Activated CD4-positive, alpha-beta T cell treated with anti-CD3 and anti-CD28 coated beads, Interleukin-2, amount 10 ng/mL, durations not matched to agents 7 days and 5 days (primary cell): Measurements from ENCODE around the gene LAIR2. TPM values are rescaled to one million over a fixed set of nuclear protein-coding genes. Genes with fewer than 3 reads are reported as not detected.
"Not testable (repeated sequence)": the region's sequence is repeated elsewhere in the genome, so short reads cannot be mapped to it uniquely, and the experiment has no call there.

Source experiments
- CTCF ChIA-PET: fragments of 350-600 bp; sonication (Branson Sonifier 250); formaldehyde crosslinking; loops from one replicate; lab custom pipeline; 2021; ENCODE audit warnings: antibody characterized with exemption; lab: Charles Lee
- POLR2A ChIA-PET: fragments of 350-600 bp; sonication (Branson Sonifier 250); formaldehyde crosslinking; loops from one replicate; lab custom pipeline; 2021; ENCODE audit warnings: antibody characterized with exemption; lab: Charles Lee
- DNase-seq: peaks from one replicate; pipeline ENCODE4 v3.0.0-alpha.2; 2020
- H3K27ac Mint-ChIP-seq: one replicate; pipeline ENCODE4 v1.8.0; 2021; ENCODE audit warnings: mild to moderate bottlenecking, moderate library complexity, mixed read lengths
- H3K27me3 Mint-ChIP-seq: one replicate; pipeline ENCODE4 v1.8.0; 2021; ENCODE audit warnings: mixed read lengths
- H3K36me3 Mint-ChIP-seq: one replicate; pipeline ENCODE4 v1.8.0; 2021; ENCODE audit warnings: low read depth, mixed read lengths
- H3K4me1 Mint-ChIP-seq: one replicate; pipeline ENCODE4 v1.8.0; 2021; ENCODE audit warnings: mixed read lengths
- H3K4me3 Mint-ChIP-seq: one replicate; pipeline ENCODE4 v1.8.0; 2021; ENCODE audit warnings: mild to moderate bottlenecking, moderate library complexity, mixed read lengths
- H3K9me3 Mint-ChIP-seq: one replicate; pipeline ENCODE4 v1.8.0; 2021; ENCODE audit warnings: mixed read lengths
- total RNA-seq, 2 experiments: library from RNA; stranded (reverse); gene quantifications; one replicate each; pipeline ENCODE4 v1.2.3, GENCODE V29; 2021

Gene LAIR2
- total RNA-seq, 2 experiments from 2014 or later = 3.1 to 3.7 TPM

- H3K36me3 Mint-ChIP-seq, POLR2A ChIA-PET, H3K4me3 Mint-ChIP-seq, CTCF ChIA-PET, H3K27me3 Mint-ChIP-seq, DNase-seq, H3K27ac Mint-ChIP-seq, H3K9me3 Mint-ChIP-seq: not testable (repeated sequence)
- peaks cover 27% of the 10 kb centered on the region for H3K4me1 Mint-ChIP-seq
These were observed 6.7 kb downstream of the LAIR2 start for GRCh38 chr19:54509200-54509940.

GRCh38 chr19:54515156-54515555, 12.5 kb downstream of the LAIR2 start:
- CTCF ChIA-PET = interaction anchor here (1.0 kb wide), 1 partner anchor 33 kb away, joined by 3 read pairs; no protein-coding TSS in a partner anchor

GRCh38 chr19:54517483-54517882, 14.9 kb downstream of the LAIR2 start:
- DNase-seq = peak; percentile 83
- Mint-ChIP-seq H3K9me3 (peaks cover 5% of the 10 kb centered on the region), H3K4me1 (peaks cover 45% of the 10 kb centered on the region), H3K27me3 (peaks cover 15% of the 10 kb centered on the region), H3K4me3 (no peak overlapping the region), H3K36me3 (no peaks in the 10 kb centered on the region), H3K27ac (no peak overlapping the region)
- POLR2A ChIA-PET = no interaction called here
- CTCF ChIA-PET = interaction anchor here (0.6 kb wide), 1 partner anchor 445 kb away, joined by 3 read pairs; no protein-coding TSS in a partner anchor

More at GRCh38 chr19:54515156-54515555, 12.5 kb downstream of the LAIR2 start:
- Mint-ChIP-seq H3K4me3 (no peak overlapping the region), H3K4me1 (peaks cover 25% of the 10 kb centered on the region), H3K9me3 (peaks cover 5% of the 10 kb centered on the region), H3K27ac (no peak overlapping the region), H3K36me3 (no peaks in the 10 kb centered on the region), H3K27me3 (peaks cover 15% of the 10 kb centered on the region)
- POLR2A ChIA-PET = no interaction called here
- DNase-seq = no peak

GRCh38 chr19:54518844-54519243, 16.2 kb downstream of the LAIR2 start:
- ChIA-PET POLR2A (interaction anchor here (0.6 kb wide), 1 partner anchor 550 kb away, joined by 3 read pairs; no protein-coding TSS in a partner anchor), CTCF (interaction anchor here (0.9 kb wide), 1 partner anchor 18 kb away, joined by 4 read pairs; no protein-coding TSS in a partner anchor)
- Mint-ChIP-seq H3K36me3 (no peaks in the 10 kb centered on the region), H3K4me1 (peaks cover 58% of the 10 kb centered on the region), H3K27me3 (peaks cover 13% of the 10 kb centered on the region), H3K9me3 (peaks cover 5% of the 10 kb centered on the region), H3K27ac (peak overlapping the region; percentile 88), H3K4me3 (peak overlapping the region; percentile 45)
- peak; percentile 72 for DNase-seq

- peaks cover 5% of the 10 kb centered on the region for H3K9me3 Mint-ChIP-seq
- H3K4me1 Mint-ChIP-seq = peaks cover 62% of the 10 kb centered on the region
- no peaks in the 10 kb centered on the region for H3K36me3 Mint-ChIP-seq
- H3K4me3 Mint-ChIP-seq = peak overlapping the region; percentile 68
- H3K27ac Mint-ChIP-seq = peak overlapping the region; percentile 83
- CTCF ChIA-PET = interaction anchor here (1.0 kb wide), 1 partner anchor 26 kb away, joined by 3 read pairs; no protein-coding TSS in a partner anchor
- peaks cover 3% of the 10 kb centered on the region for H3K27me3 Mint-ChIP-seq
- peak; percentile 24 for DNase-seq
- POLR2A ChIA-PET = no interaction called here
These were observed 18.6 kb downstream of the LAIR2 start for GRCh38 chr19:54521022-54521859.

GRCh38 chr19:54521860-54522513, 19.4 kb downstream of the LAIR2 start:
- H3K9me3 Mint-ChIP-seq = peaks cover 5% of the 10 kb centered on the region
- peaks cover 2% of the 10 kb centered on the region for H3K27me3 Mint-ChIP-seq
- peaks cover 62% of the 10 kb centered on the region for H3K4me1 Mint-ChIP-seq
- H3K36me3 Mint-ChIP-seq = no peaks in the 10 kb centered on the region
- no peak for DNase-seq
- ChIA-PET POLR2A (no interaction called here), CTCF (no interaction called here)
- H3K4me3 Mint-ChIP-seq = peak overlapping the region; percentile 68
- peak overlapping the region; percentile 83 for H3K27ac Mint-ChIP-seq

GRCh38 chr19:54523403-54523802, 20.8 kb downstream of the LAIR2 start:
- Mint-ChIP-seq H3K4me1 (peaks cover 52% of the 10 kb centered on the region), H3K4me3 (no peak overlapping the region), H3K27ac (peak overlapping the region; percentile 1), H3K9me3 (peaks cover 8% of the 10 kb centered on the region), H3K36me3 (no peaks in the 10 kb centered on the region), H3K27me3 (peaks cover 2% of the 10 kb centered on the region)
- CTCF ChIA-PET = no interaction called here
- peak; percentile 55 for DNase-seq
- POLR2A ChIA-PET = no interaction called here

- no peak for DNase-seq
- CTCF ChIA-PET = no interaction called here
- no peak overlapping the region for H3K27ac Mint-ChIP-seq
- peaks cover 46% of the 10 kb centered on the region for H3K4me1 Mint-ChIP-seq
- POLR2A ChIA-PET = no interaction called here
- peaks cover 10% of the 10 kb centered on the region for H3K27me3 Mint-ChIP-seq
- peaks cover 6% of the 10 kb centered on the region for H3K9me3 Mint-ChIP-seq
- no peak overlapping the region for H3K4me3 Mint-ChIP-seq
- H3K36me3 Mint-ChIP-seq = no peaks in the 10 kb centered on the region
These were observed 23.0 kb downstream of the LAIR2 start for GRCh38 chr19:54525636-54526035.

- Mint-ChIP-seq H3K4me1 (peaks cover 40% of the 10 kb centered on the region), H3K27ac (no peak overlapping the region), H3K9me3 (peaks cover 6% of the 10 kb centered on the region), H3K4me3 (no peak overlapping the region), H3K36me3 (no peaks in the 10 kb centered on the region), H3K27me3 (peaks cover 14% of the 10 kb centered on the region)
- no peak for DNase-seq
- POLR2A ChIA-PET = no interaction called here
- CTCF ChIA-PET = interaction anchor here (0.6 kb wide), 1 partner anchor 23 kb away, joined by 3 read pairs; no protein-coding TSS in a partner anchor
These were observed 24.3 kb downstream of the LAIR2 start for GRCh38 chr19:54526972-54527371.

GRCh38 chr19:54530866-54531265, 28.2 kb downstream of the LAIR2 start:
- H3K36me3 Mint-ChIP-seq = no peaks in the 10 kb centered on the region
- H3K9me3 Mint-ChIP-seq = peaks cover 6% of the 10 kb centered on the region
- peaks cover 43% of the 10 kb centered on the region for H3K4me1 Mint-ChIP-seq
- POLR2A ChIA-PET = no interaction called here
- DNase-seq = no peak
- H3K4me3 Mint-ChIP-seq = no peak overlapping the region
- H3K27me3 Mint-ChIP-seq = peaks cover 37% of the 10 kb centered on the region
- CTCF ChIA-PET = no interaction called here
- H3K27ac Mint-ChIP-seq = no peak overlapping the region

GRCh38 chr19:54532528-54532927, 29.9 kb downstream of the LAIR2 start:
- peak; percentile 20 for DNase-seq
- Mint-ChIP-seq H3K9me3 (peaks cover 3% of the 10 kb centered on the region), H3K27me3 (peaks cover 48% of the 10 kb centered on the region), H3K36me3 (no peaks in the 10 kb centered on the region), H3K4me1 (peaks cover 48% of the 10 kb centered on the region), H3K27ac (no peak overlapping the region), H3K4me3 (peak overlapping the region; percentile 39)
- ChIA-PET POLR2A (no interaction called here), CTCF (interaction anchor here (0.6 kb wide), 1 partner anchor 351 kb away, joined by 3 read pairs; no protein-coding TSS in a partner anchor)

- Mint-ChIP-seq H3K4me1 (peaks cover 48% of the 10 kb centered on the region), H3K27ac (peak overlapping the region; percentile 4), H3K36me3 (no peaks in the 10 kb centered on the region), H3K9me3 (no peaks in the 10 kb centered on the region), H3K27me3 (peaks cover 48% of the 10 kb centered on the region), H3K4me3 (no peak overlapping the region)
- ChIA-PET POLR2A (no interaction called here), CTCF (no interaction called here)
- DNase-seq = no peak
These were observed 30.8 kb downstream of the LAIR2 start for GRCh38 chr19:54533476-54533875.
